Iris pigment epithelial cell (primary cell): ENCODE data around the gene INA.
"Not testable (repeated sequence)": the region's sequence is repeated elsewhere in the genome, so short reads cannot be mapped to it uniquely, and the experiment has no call there.

ENCODE experiments used
- DNase-seq: peaks from one replicate; pipeline ENCODE4 v3.0.0-alpha.2; 2011; ENCODE audit warnings: low read depth

The INA gene

DNA sequence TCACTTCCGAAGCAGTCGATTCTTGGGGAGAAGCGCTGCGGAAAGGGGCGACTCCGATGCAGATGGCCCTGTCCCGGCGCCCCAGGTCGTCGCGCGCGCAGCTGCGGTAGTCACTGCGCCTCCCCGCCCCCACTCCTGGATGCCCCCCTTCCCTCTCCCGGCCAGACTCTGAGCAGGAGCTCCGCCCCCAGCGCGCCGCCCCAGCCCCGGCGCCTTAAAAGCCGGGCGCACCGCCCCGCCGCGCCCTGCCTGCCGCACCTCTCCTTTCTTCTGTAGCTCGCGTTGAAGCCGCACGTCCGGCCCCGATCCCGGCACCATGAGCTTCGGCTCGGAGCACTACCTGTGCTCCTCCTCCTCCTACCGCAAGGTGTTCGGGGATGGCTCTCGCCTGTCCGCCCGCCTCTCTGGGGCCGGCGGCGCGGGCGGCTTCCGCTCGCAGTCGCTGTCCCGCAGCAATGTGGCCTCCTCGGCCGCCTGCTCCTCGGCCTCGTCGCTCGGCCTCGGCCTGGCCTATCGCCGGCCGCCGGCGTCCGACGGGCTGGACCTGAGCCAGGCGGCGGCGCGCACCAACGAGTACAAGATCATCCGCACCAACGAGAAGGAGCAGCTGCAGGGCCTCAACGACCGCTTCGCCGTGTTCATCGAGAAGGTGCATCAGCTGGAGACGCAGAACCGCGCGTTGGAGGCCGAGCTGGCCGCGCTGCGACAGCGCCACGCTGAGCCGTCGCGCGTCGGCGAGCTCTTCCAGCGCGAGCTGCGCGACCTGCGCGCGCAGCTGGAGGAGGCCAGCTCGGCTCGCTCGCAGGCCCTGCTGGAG lies at the start of gene INA:
INA (plus strand) TSS at position 243 of the 817 bp plus-strand sequence; CDS start at position 317, 74 bp downstream.
- peak; percentile 43 for DNase-seq

- DNase-seq: peak; percentile 57
These were observed 49.5 kb upstream of the INA start for GRCh38 chr10:103227416-103227815.

- DNase-seq: peak; percentile 92
These were observed 45.8 kb upstream of the INA start for GRCh38 chr10:103231047-103231551.

GRCh38 chr10:103232131-103232673 lies 44.7 kb upstream of the INA start:
- no peak for DNase-seq

GRCh38 chr10:103232772-103233488 lies 44.0 kb upstream of the INA start:
- DNase-seq: peak; percentile 92

DNA sequence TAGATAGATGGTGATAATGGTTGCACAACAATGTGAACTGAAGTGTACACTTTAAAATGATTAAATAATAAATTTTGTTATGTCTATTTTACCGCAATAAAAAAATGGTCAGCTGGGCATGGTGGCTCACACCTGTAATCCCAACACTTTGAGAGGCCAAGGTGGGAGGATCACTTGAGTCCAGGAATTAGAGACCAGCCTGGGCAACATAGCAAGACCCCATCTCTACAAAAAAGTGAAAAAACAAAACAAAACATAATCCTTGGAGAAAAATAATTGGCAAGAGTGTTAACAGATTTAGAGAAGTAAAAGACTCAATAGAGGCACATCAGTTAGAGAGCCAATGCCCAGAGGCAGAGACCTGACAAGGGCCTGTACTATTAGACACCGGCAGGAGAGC lies 41.2 kb upstream of the INA start:
- no peak for DNase-seq

GRCh38 chr10:103238506-103239252 lies 38.3 kb upstream of the INA start:
- peak; percentile 42 for DNase-seq

- DNase-seq: peak; percentile 42
These were observed 35.5 kb upstream of the INA start for GRCh38 chr10:103241262-103242011.

DNA sequence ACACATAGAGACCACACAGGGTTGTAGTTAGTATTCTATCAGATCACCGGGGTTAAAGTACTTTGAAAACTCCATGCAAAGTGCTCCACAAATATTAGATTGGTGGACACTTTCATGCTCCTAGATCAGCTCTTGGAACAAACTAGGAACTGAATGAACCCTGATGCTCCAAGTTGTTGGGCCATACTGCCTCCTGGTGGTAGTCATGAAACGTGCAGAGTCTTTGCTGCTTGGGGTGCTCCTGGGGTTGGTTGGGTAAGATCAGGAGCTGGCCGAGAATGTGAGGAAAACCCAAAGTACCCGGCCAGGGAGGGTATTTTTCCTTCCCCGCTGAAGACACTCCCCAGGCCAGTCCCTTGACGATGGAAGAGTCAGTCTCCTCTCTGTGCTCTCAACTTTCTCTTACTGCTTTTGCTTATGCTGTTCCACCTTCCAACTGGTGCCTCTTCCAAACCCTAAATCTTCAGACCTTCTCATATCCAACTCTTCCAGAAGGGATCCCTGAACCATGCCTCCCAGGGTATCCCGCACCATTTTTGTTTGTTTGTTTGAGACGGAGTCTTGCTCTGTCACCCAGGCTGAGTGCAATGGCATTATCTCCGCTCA lies 32.2 kb upstream of the INA start:
- peak; percentile 77 for DNase-seq

GRCh38 chr10:103245587-103245986 lies 31.4 kb upstream of the INA start, which contains the start of gene RPEL1:
Gene RPEL1 (plus strand): TSS chr10:103245887. CDS start chr10:103245997, 110 bp downstream.
- DNase-seq: not testable (repeated sequence)

DNA sequence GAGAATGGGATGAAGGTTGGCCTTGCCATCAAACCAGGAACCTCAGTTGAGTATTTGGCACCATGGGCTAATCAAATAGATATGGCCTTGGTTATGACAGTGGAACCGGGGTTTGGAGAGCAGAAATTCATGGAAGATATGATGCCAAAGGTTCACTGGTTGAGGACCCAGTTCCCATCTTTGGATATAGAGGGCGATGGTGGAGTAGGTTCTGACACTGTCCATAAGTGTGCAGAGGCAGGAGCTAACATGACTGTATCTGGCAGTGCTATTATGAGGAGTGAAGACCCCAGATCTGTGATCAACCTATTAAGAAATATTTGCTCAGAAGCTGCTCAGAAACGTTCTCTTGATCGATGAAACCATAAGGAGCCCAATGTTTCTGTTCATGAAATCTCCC lies 30.6 kb upstream of the INA start:
- no peak for DNase-seq

DNA sequence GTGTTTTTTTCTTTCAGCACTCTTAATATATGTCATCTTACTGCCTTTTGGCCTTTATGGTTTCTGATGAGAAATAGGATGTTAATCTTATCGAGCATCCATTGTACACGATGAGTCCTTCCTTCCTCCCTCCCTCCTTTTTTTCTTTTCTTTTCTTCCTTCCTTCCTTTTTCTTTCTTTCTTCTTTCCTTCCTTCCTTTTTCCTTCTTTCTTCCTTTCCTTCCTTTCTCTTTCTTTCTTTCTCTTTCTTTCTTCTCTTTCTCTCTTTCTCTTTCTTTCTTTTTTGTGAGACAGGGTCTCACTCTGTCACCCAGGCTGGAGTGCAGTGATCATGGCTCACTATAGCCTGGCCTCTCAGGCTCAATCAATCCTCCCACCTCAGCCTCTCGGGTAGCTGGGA lies 22.8 kb upstream of the INA start:
- no peak for DNase-seq

DNA sequence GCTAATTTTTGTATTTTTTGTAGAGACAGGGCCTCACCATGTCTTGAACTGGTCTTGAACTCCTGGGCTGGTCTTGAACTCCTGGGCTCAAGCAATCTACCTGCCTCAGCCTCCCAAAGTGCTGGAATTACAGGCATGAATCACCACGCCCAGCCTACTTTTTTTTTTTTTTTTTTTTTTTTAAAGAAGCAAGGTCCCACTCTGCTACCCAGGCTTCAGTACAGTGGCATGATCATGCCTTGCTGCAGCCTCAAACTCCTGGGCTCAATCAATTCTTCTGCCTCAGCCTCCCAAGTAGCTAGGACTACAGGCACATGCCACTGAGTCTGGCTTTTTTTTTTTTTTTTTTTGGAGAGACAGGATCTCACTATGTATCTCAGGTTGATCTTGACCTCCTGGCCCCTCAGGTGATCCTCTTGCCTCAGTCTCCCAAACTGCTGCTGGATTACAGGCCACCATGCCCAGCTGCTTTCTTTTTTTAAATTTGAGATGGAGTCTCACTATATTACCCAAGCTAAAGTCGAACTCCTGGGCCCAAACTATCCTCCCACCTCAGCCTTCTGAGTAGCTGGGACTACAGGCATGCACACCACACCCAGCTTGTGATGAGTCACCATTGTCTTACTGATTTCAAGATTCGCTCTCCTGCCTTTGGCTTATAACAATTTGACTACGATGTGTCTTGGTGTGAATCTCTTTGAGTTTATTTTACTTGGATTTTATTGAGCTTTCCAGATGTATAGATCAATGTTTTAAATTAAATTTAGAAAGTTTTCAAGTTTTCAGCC lies 22.2 kb upstream of the INA start:
- DNase-seq: peak; percentile 50

DNA sequence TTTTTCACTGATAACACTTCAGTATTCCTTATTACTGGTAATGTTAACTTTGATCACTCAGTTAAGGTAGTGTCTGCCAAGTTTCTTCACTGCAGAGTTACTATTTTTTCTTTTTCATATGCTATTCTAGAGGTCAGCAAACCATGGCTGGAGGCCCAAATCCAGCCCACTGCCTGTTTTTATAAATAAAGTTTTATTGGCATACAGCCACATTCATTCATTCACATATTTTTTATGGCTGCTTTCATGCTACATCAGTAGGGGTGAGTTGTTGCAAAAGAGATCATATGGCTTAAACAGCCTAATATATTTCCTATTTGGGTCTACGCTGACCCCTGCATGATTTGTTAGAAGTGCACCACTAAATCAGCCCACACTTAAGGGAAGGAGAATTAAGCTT lies 20.3 kb upstream of the INA start:
- DNase-seq: no peak

GRCh38 chr10:103257812-103258211 lies 19.1 kb upstream of the INA start:
- no peak for DNase-seq

- not testable (repeated sequence) for DNase-seq
These were observed 18.0 kb upstream of the INA start for GRCh38 chr10:103258928-103259327.

DNA sequence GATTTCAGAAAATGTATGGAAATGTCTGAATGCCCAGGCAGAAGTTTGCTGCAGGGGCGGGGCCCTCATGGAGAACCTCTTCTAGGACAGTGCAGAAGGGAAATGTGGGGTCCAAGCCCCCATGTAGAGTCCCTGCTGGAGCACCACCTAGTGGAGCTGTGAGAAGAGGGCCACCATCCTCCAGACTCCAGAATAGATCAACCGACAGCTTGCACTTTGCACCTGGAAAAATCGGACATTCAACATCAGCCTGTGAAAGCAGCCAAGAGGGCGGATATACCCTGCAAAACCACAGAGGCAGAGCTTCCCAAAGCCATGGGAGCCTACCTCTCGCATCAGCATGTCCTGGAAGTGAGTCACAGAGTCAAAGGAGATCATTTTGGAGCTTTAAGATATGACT lies 16.9 kb upstream of the INA start:
- DNase-seq: no peak

- no peak for DNase-seq
These were observed 14.7 kb upstream of the INA start for GRCh38 chr10:103262229-103262628.

- peak; percentile 78 for DNase-seq
These were observed 11.1 kb upstream of the INA start for GRCh38 chr10:103265717-103266329.

GRCh38 chr10:103273041-103273441 lies 3.9 kb upstream of the INA start:
- DNase-seq: peak; percentile 94
